NT2/D1 (cell line): ENCODE results near the gene C11orf68.

ENCODE experiments used
- SUZ12 ChIP-seq: IDR thresholded peaks from 2 replicates; pipeline ENCODE4 v1.6.1; 2011; ENCODE audit not compliant: insufficient read length, insufficient read depth; ENCODE audit errors: extremely low read depth
- YY1 ChIP-seq: IDR thresholded peaks from 2 replicates; pipeline ENCODE4 v1.6.1; 2011; ENCODE audit not compliant: insufficient read length, insufficient read depth
- ZNF274 ChIP-seq: IDR thresholded peaks from 2 replicates; pipeline ENCODE4 v1.6.1; 2011; ENCODE audit warnings: mild to moderate bottlenecking, low read depth, low read length

- no peak for TF ChIP-seq ZNF274
- TF ChIP-seq YY1: no peak
- no peak for TF ChIP-seq SUZ12
These were observed 15.1 kb downstream of the C11orf68 start for GRCh38 chr11:65903715-65904114.
